Mesenchymal stem cell (in vitro differentiated cells and primary cell): ENCODE data around the gene SCRN2.

ENCODE experiments used
- DNase-seq: peaks from one replicate; pipeline ENCODE4 v3.0.0-alpha.2; 2013
- H2AFZ ChIP-seq: one replicate; pipeline ENCODE4 v1.6.1; 2013; ENCODE audit warnings: low read depth, mild to moderate bottlenecking, control low read depth, inconsistent platforms, low read length, moderate library complexity
- H2AK5ac ChIP-seq: 2 replicates; pipeline ENCODE4 v1.6.1; 2013; ENCODE audit warnings: low read length, moderate library complexity, mild to moderate bottlenecking, inconsistent platforms; ENCODE audit not compliant: severe bottlenecking
- H2BK120ac ChIP-seq: one replicate; pipeline ENCODE4 v1.6.1; 2013; ENCODE audit warnings: low read depth, mild to moderate bottlenecking, inconsistent platforms, low read length, moderate library complexity
- H2BK12ac ChIP-seq, 2 experiments: one replicate each; pipeline ENCODE4 v1.6.1; 2013; ENCODE audit warnings: inconsistent platforms in 2 of 2, low read length in 2 of 2, mild to moderate bottlenecking in 2 of 2, moderate library complexity in 2 of 2, control low read depth in 1 of 2
- H2BK15ac ChIP-seq: one replicate; pipeline ENCODE4 v1.6.1; 2013; ENCODE audit warnings: mild to moderate bottlenecking, low read depth, inconsistent platforms; ENCODE audit not compliant: poor library complexity, severe bottlenecking
- H2BK5ac ChIP-seq: 2 replicates; pipeline ENCODE4 v1.6.1; 2013; ENCODE audit warnings: low read depth, mild to moderate bottlenecking, low read length, control low read depth, inconsistent platforms; ENCODE audit not compliant: poor library complexity, severe bottlenecking
- H3K14ac ChIP-seq, 2 experiments: one replicate each; pipeline ENCODE4 v1.6.1; 2013; ENCODE audit warnings: inconsistent platforms in 2 of 2, low read length in 2 of 2, control low read depth in 1 of 2, mild to moderate bottlenecking in 1 of 2, moderate library complexity in 1 of 2
- H3K18ac ChIP-seq, 2 experiments: one replicate each; pipeline ENCODE4 v1.6.1; 2013; ENCODE audit warnings: inconsistent platforms in 2 of 2, low read length in 2 of 2, control low read depth in 1 of 2, low read depth in 1 of 2, mild to moderate bottlenecking in 1 of 2
- H3K23ac ChIP-seq, 2 experiments: one replicate each; pipeline ENCODE4 v1.6.1; 2013; ENCODE audit warnings: inconsistent platforms in 2 of 2, low read length in 2 of 2, mild to moderate bottlenecking in 2 of 2, moderate library complexity in 2 of 2, control low read depth in 1 of 2
- H3K27ac ChIP-seq: 2 replicates; pipeline ENCODE4 v1.5.1; 2013; ENCODE audit warnings: mild to moderate bottlenecking, moderate library complexity, low read length, control low read depth, inconsistent platforms; ENCODE audit not compliant: poor library complexity, severe bottlenecking
- H3K27me3 ChIP-seq, 2 experiments: 2 replicates each; pipeline versions ENCODE4 v1.6.1 to v1.7.0; 2013; ENCODE audit warnings: low read length in 2 of 2, mild to moderate bottlenecking in 2 of 2, moderate library complexity in 2 of 2, control low read depth in 1 of 2, inconsistent platforms in 1 of 2; ENCODE audit not compliant: control insufficient read depth in 1 of 2, insufficient read depth in 1 of 2
- H3K36me3 ChIP-seq, 2 experiments: 2 replicates each; pipeline versions ENCODE4 v1.6.1 to v1.7.0; 2013; ENCODE audit warnings: low read length in 2 of 2, control low read depth in 1 of 2, inconsistent platforms in 1 of 2, low read depth in 1 of 2, mild to moderate bottlenecking in 1 of 2; ENCODE audit not compliant: insufficient read depth in 2 of 2, control insufficient read depth in 1 of 2
- H3K4ac ChIP-seq, 2 experiments: one replicate each; pipeline ENCODE4 v1.6.1; 2013; ENCODE audit warnings: inconsistent platforms in 2 of 2, low read length in 2 of 2, mild to moderate bottlenecking in 2 of 2, moderate library complexity in 2 of 2, control low read depth in 1 of 2, low read depth in 1 of 2
- H3K4me1 ChIP-seq: 2 replicates; pipeline ENCODE4 v1.6.1; 2013; ENCODE audit warnings: low read depth, low read length, control low read depth; ENCODE audit not compliant: control insufficient read depth, insufficient read depth
- H3K4me2 ChIP-seq: 2 replicates; pipeline ENCODE4 v1.6.1; 2013; ENCODE audit warnings: low read length, mild to moderate bottlenecking, inconsistent platforms; ENCODE audit not compliant: poor library complexity, severe bottlenecking
- H3K4me3 ChIP-seq, 2 experiments: 2 replicates each; pipeline versions ENCODE4 v1.5.1 to v1.7.0; 2013; ENCODE audit warnings: low read length in 2 of 2, mild to moderate bottlenecking in 2 of 2, control low read depth in 1 of 2, low read depth in 1 of 2; ENCODE audit not compliant: insufficient read depth in 1 of 2
- H3K79me1 ChIP-seq: replicated peaks from 2 replicates; pipeline ENCODE4 v1.6.1; 2013; ENCODE audit warnings: mild to moderate bottlenecking, control low read depth, low read length, inconsistent platforms; ENCODE audit not compliant: poor library complexity, severe bottlenecking
- H3K9ac ChIP-seq: 2 replicates; pipeline ENCODE4 v1.7.0; 2013; ENCODE audit warnings: mild to moderate bottlenecking, low read length, moderate library complexity
- H3K9me3 ChIP-seq: 2 replicates; pipeline ENCODE4 v1.7.0; 2013; ENCODE audit warnings: mild to moderate bottlenecking, low read length; ENCODE audit not compliant: control insufficient read depth
- H4K8ac ChIP-seq: one replicate; pipeline ENCODE4 v1.6.1; 2013; ENCODE audit warnings: inconsistent platforms, mild to moderate bottlenecking, low read length, moderate library complexity
- H4K91ac ChIP-seq: one replicate; pipeline ENCODE4 v1.6.1; 2013; ENCODE audit warnings: mild to moderate bottlenecking, low read length, inconsistent platforms
- WGBS: methylation state at CpG from one replicate; pipeline ENCODE4 v1.1.7; 2013; ENCODE audit warnings: mixed read lengths; 5-methylcytosine and 5-hydroxymethylcytosine counted together

Gene SCRN2

GRCh38 chr17:47884905-47885730, 44.0 kb upstream of the SCRN2 start:
- Histone ChIP-seq H3K36me3 (no peaks in the 10 kb centered on the region), H2BK15ac (no peak overlapping the region), H3K79me1 (no peaks in the 10 kb centered on the region), H4K8ac (no peak overlapping the region), H2BK120ac (no peak overlapping the region), H2BK12ac (peak overlapping the region in 1 of 2 experiments; percentile 34), H3K4me2 (no peak overlapping the region), H3K4ac (no peak overlapping the region), H3K4me3 (no peak overlapping the region), H2BK5ac (no peak overlapping the region), H3K27me3 (peaks cover 0 to 51% of the 10 kb centered on the region in 2 experiments), H4K91ac (no peak overlapping the region), H3K18ac (peak overlapping the region in 1 of 2 experiments; percentile 50), H3K14ac (no peak overlapping the region), H2AK5ac (no peak overlapping the region), H2AFZ (no peak overlapping the region), H3K27ac (no peak overlapping the region), H3K9me3 (no peaks in the 10 kb centered on the region), H3K4me1 (no peaks in the 10 kb centered on the region), H3K9ac (no peak overlapping the region), H3K23ac (peak overlapping the region in 1 of 2 experiments; percentile 50)
- no peak for DNase-seq
- WGBS, result 58% methylated on average over 10 of the region's 11 CpGs

GRCh38 chr17:47884427-47884740, 43.3 kb upstream of the SCRN2 start:
- Histone ChIP-seq H3K9ac (no peak overlapping the region), H3K9me3 (no peaks in the 10 kb centered on the region), H3K36me3 (no peaks in the 10 kb centered on the region), H3K4me2 (no peak overlapping the region), H3K4ac (peak overlapping the region in 1 of 2 experiments; percentile 39), H3K4me3 (no peak overlapping the region), H2BK12ac (no peak overlapping the region), H2BK120ac (peak overlapping the region; percentile 27), H3K18ac (no peak overlapping the region), H3K27me3 (peaks cover 0 to 53% of the 10 kb centered on the region in 2 experiments), H4K8ac (no peak overlapping the region), H2BK5ac (no peak overlapping the region), H2BK15ac (no peak overlapping the region), H2AK5ac (no peak overlapping the region), H3K79me1 (no peaks in the 10 kb centered on the region), H3K23ac (no peak overlapping the region), H3K27ac (no peak overlapping the region), H4K91ac (no peak overlapping the region), H2AFZ (no peak overlapping the region), H3K4me1 (no peaks in the 10 kb centered on the region), H3K14ac (no peak overlapping the region)
- DNase-seq, result no peak
- 57% methylated on average over 3 of the region's 5 CpGs for WGBS

- no peak overlapping the region for H3K4me2 ChIP-seq
- no peaks in the 10 kb centered on the region for H3K79me1 ChIP-seq
- H3K14ac ChIP-seq, result no peak overlapping the region
- H4K8ac ChIP-seq, result peak overlapping the region; percentile 64
- peak overlapping the region in 1 of 2 experiments; percentile 38 for H2BK12ac ChIP-seq
- no peak overlapping the region for H4K91ac ChIP-seq
- no peak overlapping the region for H2BK15ac ChIP-seq
- 44% methylated on average over 7 of the region's 9 CpGs for WGBS
- H3K23ac ChIP-seq, result no peak overlapping the region
- no peaks in the 10 kb centered on the region for H3K36me3 ChIP-seq
- no peak overlapping the region for H3K4ac ChIP-seq
- no peak overlapping the region for H3K27ac ChIP-seq
- no peak overlapping the region for H2AK5ac ChIP-seq
- peaks cover 0 to 58% of the 10 kb centered on the region in 2 experiments for H3K27me3 ChIP-seq
- no peak overlapping the region for H2AFZ ChIP-seq
- H3K4me1 ChIP-seq, result no peaks in the 10 kb centered on the region
- no peak overlapping the region for H3K18ac ChIP-seq
- DNase-seq, result no peak
- peak overlapping the region; percentile 27 for H2BK120ac ChIP-seq
- no peaks in the 10 kb centered on the region for H3K9me3 ChIP-seq
- H2BK5ac ChIP-seq, result no peak overlapping the region
- no peak overlapping the region for H3K4me3 ChIP-seq
- H3K9ac ChIP-seq, result no peak overlapping the region
Observed at GRCh38 chr17:47883589-47884426, 42.7 kb upstream of the SCRN2 start.
